ENCODE data around the gene JADE3.
A peak's percentile ranks its signal among the peaks of the same experiment; 100 is the strongest.
"Not testable (repeated sequence)": the region's sequence is repeated elsewhere in the genome, so short reads cannot be mapped to it uniquely, and the experiment has no call there.

The JADE3 gene

GRCh38 chrX:46938589-46938988, 26.4 kb downstream of the JADE3 start:
- DNase-seq, result no peak

GRCh38 chrX:46941341-46941740, 29.1 kb downstream of the JADE3 start:
- DNase-seq, result no peak

GRCh38 chrX:46953137-46953527, 40.9 kb downstream of the JADE3 start:
- DNase-seq, result no peak

GRCh38 chrX:46953597-46953996, 41.4 kb downstream of the JADE3 start:
- no peak for DNase-seq

GRCh38 chrX:46954716-46955115, 42.5 kb downstream of the JADE3 start:
- no peak for DNase-seq

GRCh38 chrX:46956589-46956988, 44.4 kb downstream of the JADE3 start:
- DNase-seq, result not testable (repeated sequence)

- no peak for DNase-seq
Observed at GRCh38 chrX:46957297-46957696, 45.1 kb downstream of the JADE3 start.

- no peak for DNase-seq
Observed at GRCh38 chrX:46959101-46959500, 46.9 kb downstream of the JADE3 start.

- no peak for DNase-seq
Observed at GRCh38 chrX:46959985-46960700, 47.9 kb downstream of the JADE3 start.

GRCh38 chrX:46961097-46961496, 48.9 kb downstream of the JADE3 start:
- no peak for DNase-seq

- DNase-seq, result no peak
Observed at GRCh38 chrX:46961574-46962283, 49.5 kb downstream of the JADE3 start.

- DNase-seq, result no peak
Observed at GRCh38 chrX:46965125-46965758, 53.0 kb downstream of the JADE3 start.

GRCh38 chrX:46967547-46967946, 55.3 kb downstream of the JADE3 start:
- no peak for DNase-seq

- DNase-seq, result not testable (repeated sequence)
Observed at GRCh38 chrX:46977046-46977445, 64.8 kb downstream of the JADE3 start.

GRCh38 chrX:46978341-46979291, 66.4 kb downstream of the JADE3 start:
- DNase-seq, result no peak

- DNase-seq, result no peak
Observed at GRCh38 chrX:46984705-46985104, 72.5 kb downstream of the JADE3 start.

- DNase-seq, result no peak
Observed at GRCh38 chrX:46989548-46989947, 77.3 kb downstream of the JADE3 start.

- DNase-seq, result no peak
Observed at GRCh38 chrX:46991664-46992063, 79.4 kb downstream of the JADE3 start.

GRCh38 chrX:46992070-46992469, 79.8 kb downstream of the JADE3 start:
- no peak for DNase-seq

GRCh38 chrX:46994096-46994495, 81.9 kb downstream of the JADE3 start:
- DNase-seq, result no peak

- no peak for DNase-seq
Observed at GRCh38 chrX:47012131-47012530, 99.9 kb downstream of the JADE3 start.

- no peak for DNase-seq
Observed at GRCh38 chrX:47026198-47026597, 114.0 kb downstream of the JADE3 start.

GRCh38 chrX:47030339-47030738, 118.1 kb downstream of the JADE3 start:
- DNase-seq, result peak; percentile 7
